ENCODE results near the gene ZNF19.

Gene ZNF19

GRCh38 chr16:71490361-71490760 is 1.2 kb upstream of the ZNF19 start:
- no peak for DNase-seq

- peak; percentile 40 to 95 (median 86) for DNase-seq
Measured at GRCh38 chr16:71484006-71484893, 4.9 kb downstream of the ZNF19 start.

- DNase-seq = no peak
Measured at GRCh38 chr16:71482569-71482968, 6.6 kb downstream of the ZNF19 start.

GRCh38 chr16:71480956-71481355 is 8.2 kb downstream of the ZNF19 start:
- no peak for DNase-seq

GRCh38 chr16:71479420-71479819 is 9.7 kb downstream of the ZNF19 start:
- peak in 8 of 56 donors; percentile 0 to 33 (median 6) for DNase-seq

GRCh38 chr16:71476457-71477124 is 12.5 kb downstream of the ZNF19 start:
- no peak for DNase-seq

GRCh38 chr16:71474864-71475263 is 14.3 kb downstream of the ZNF19 start:
- DNase-seq = no peak

GRCh38 chr16:71473891-71474290 is 15.2 kb downstream of the ZNF19 start:
- no peak for DNase-seq

GRCh38 chr16:71472931-71473330 is 16.2 kb downstream of the ZNF19 start:
- DNase-seq = no peak

- no peak for DNase-seq
Measured at GRCh38 chr16:71472051-71472450, 17.1 kb downstream of the ZNF19 start.

GRCh38 chr16:71467810-71468209 is 21.3 kb downstream of the ZNF19 start:
- peak in 1 of 56 donors; percentile 2 for DNase-seq

GRCh38 chr16:71464231-71464630 is 24.9 kb downstream of the ZNF19 start:
- no peak for DNase-seq

- peak; percentile 11 to 90 (median 79) for DNase-seq
Measured at GRCh38 chr16:71461686-71462648, 27.2 kb downstream of the ZNF19 start, which contains the start of gene ZNF23. Gene ZNF23 (minus strand): TSS chr16:71462247. CDS start chr16:71456796, 5,451 bp downstream.

- DNase-seq = no peak
Measured at GRCh38 chr16:71460941-71461340, 28.2 kb downstream of the ZNF19 start.

GRCh38 chr16:71460236-71460635 is 28.9 kb downstream of the ZNF19 start:
- no peak for DNase-seq

GRCh38 chr16:71459510-71459909 is 29.6 kb downstream of the ZNF19 start:
- DNase-seq = no peak

GRCh38 chr16:71456801-71457200 is 32.3 kb downstream of the ZNF19 start:
- DNase-seq = no peak

- DNase-seq = no peak
Measured at GRCh38 chr16:71453036-71453435, 36.1 kb downstream of the ZNF19 start.

- DNase-seq = no peak
Measured at GRCh38 chr16:71449020-71449419, 40.1 kb downstream of the ZNF19 start.

GRCh38 chr16:71448274-71448866 is 40.8 kb downstream of the ZNF19 start:
- no peak for DNase-seq

GRCh38 chr16:71443714-71444113 is 45.4 kb downstream of the ZNF19 start:
- no peak for DNase-seq

Data from nucleus accumbens (tissue), 56 donors.